IMR-90 (cell line): ENCODE data around the gene MMEL1. TPM values are rescaled to one million over a fixed set of nuclear protein-coding genes. Genes with fewer than 3 reads are reported as not detected.

Experiments
- ATAC-seq: fragments of 200-7000 bp; cut with Tn5 transposase; 2 replicates; pipeline ENCODE4 v1.9.1; 2020; ENCODE audit warnings: low read depth, mild to moderate bottlenecking, moderate library complexity
- BruUV-seq: library from RNA; stranded (reverse); fragments of 400-500 nt; replicated peaks from 2 replicates; lab custom pipeline; 2021; lab: Mats Ljungman, UMichigan
- CTCF ChIA-PET: fragments of 300-600 bp; formaldehyde crosslinking; extraction: SDS; loops from one replicate; lab custom pipeline; 2021; ENCODE audit warnings: antibody characterized with exemption; lab: Yijun Ruan, JAX
- POLR2A ChIA-PET: fragments of 300-600 bp; sonication (Branson Sonifier 250); formaldehyde crosslinking; loops from one replicate; lab custom pipeline; 2022; ENCODE audit warnings: antibody characterized with exemption; ENCODE audit not compliant: unreplicated experiment; lab: Charles Lee
- DNase-seq: peaks from one replicate; pipeline ENCODE4 v3.0.0; 2013
- H2AFZ ChIP-seq: replicated peaks from 2 replicates; pipeline ENCODE3; 2013; ENCODE audit warnings: low read length, mild to moderate bottlenecking; ENCODE audit not compliant: poor library complexity
- H2AK5ac ChIP-seq: 2 replicates; pipeline ENCODE4 v1.6.1; 2013; ENCODE audit warnings: low read depth, low read length, inconsistent platforms
- H2AK9ac ChIP-seq: replicated peaks from 2 replicates; pipeline ENCODE3; 2013; ENCODE audit warnings: mild to moderate bottlenecking, low read depth, low read length, moderate library complexity; ENCODE audit not compliant: poor library complexity
- H2BK120ac ChIP-seq: 2 replicates; pipeline ENCODE4 v1.6.1; 2013; ENCODE audit warnings: low read depth, low read length, inconsistent platforms
- H2BK15ac ChIP-seq: 3 replicates; pipeline ENCODE4 v1.6.1; 2013; ENCODE audit warnings: low read depth, low read length, inconsistent platforms
- H2BK20ac ChIP-seq: 2 replicates; pipeline ENCODE4 v1.6.1; 2013; ENCODE audit warnings: low read depth, mild to moderate bottlenecking, inconsistent platforms, low read length, moderate library complexity
- H2BK5ac ChIP-seq: 2 replicates; pipeline ENCODE4 v1.6.1; 2013; ENCODE audit warnings: mild to moderate bottlenecking, low read depth, low read length, inconsistent platforms; ENCODE audit not compliant: poor library complexity, severe bottlenecking
- H3K14ac ChIP-seq: replicated peaks from 2 replicates; pipeline ENCODE4 v1.6.1; 2013; ENCODE audit warnings: low read depth, low read length, inconsistent platforms
- H3K18ac ChIP-seq: 2 replicates; pipeline ENCODE4 v1.6.1; 2013; ENCODE audit warnings: low read depth, low read length, control low read depth
- H3K23ac ChIP-seq: 2 replicates; pipeline ENCODE4 v1.6.1; 2013; ENCODE audit warnings: low read depth, low read length, inconsistent platforms
- H3K27ac ChIP-seq: 2 replicates; pipeline ENCODE4 v1.5.1; 2013; ENCODE audit warnings: mild to moderate bottlenecking, control low read depth, low read length; ENCODE audit not compliant: insufficient read depth
- H3K27me3 ChIP-seq: 2 replicates; pipeline ENCODE4 v1.6.1; 2013; ENCODE audit warnings: low read length; ENCODE audit not compliant: control insufficient read depth, insufficient read depth
- H3K36me3 ChIP-seq: 2 replicates; pipeline ENCODE4 v1.6.1; 2013; ENCODE audit warnings: low read length, mixed read lengths; ENCODE audit not compliant: control insufficient read depth, insufficient read depth
- H3K4ac ChIP-seq: 2 replicates; pipeline ENCODE4 v1.6.1; 2013; ENCODE audit warnings: low read depth, low read length, inconsistent platforms
- H3K4me1 ChIP-seq: 2 replicates; pipeline ENCODE4 v1.6.1; 2013; ENCODE audit warnings: low read length, mixed read lengths; ENCODE audit not compliant: control insufficient read depth, insufficient read depth
- H3K4me2 ChIP-seq: 2 replicates; pipeline ENCODE4 v1.6.1; 2013; ENCODE audit warnings: low read depth, mild to moderate bottlenecking, control low read depth, low read length, moderate library complexity
- H3K4me3 ChIP-seq: 2 replicates; pipeline ENCODE4 v1.5.1; 2013; ENCODE audit warnings: low read depth, mild to moderate bottlenecking, control low read depth, low read length, moderate library complexity; ENCODE audit not compliant: insufficient read depth
- H3K56ac ChIP-seq: 2 replicates; pipeline ENCODE4 v1.6.1; 2013; ENCODE audit warnings: low read length, inconsistent platforms; ENCODE audit not compliant: insufficient read depth; ENCODE audit errors: extremely low read depth
- H3K79me1 ChIP-seq, 2 experiments: 2 replicates each; pipeline ENCODE4 v1.6.1; 2013; ENCODE audit warnings: low read length in 2 of 2, inconsistent platforms in 1 of 2, low read depth in 1 of 2
- H3K9ac ChIP-seq: 2 replicates; pipeline ENCODE4 v1.6.1; 2013; ENCODE audit warnings: low read depth, low read length, control low read depth
- H3K9me1 ChIP-seq: 2 replicates; pipeline ENCODE4 v1.6.1; 2013; ENCODE audit warnings: low read length, inconsistent platforms; ENCODE audit not compliant: insufficient read depth
- H3K9me3 ChIP-seq: 2 replicates; pipeline ENCODE4 v1.6.1; 2013; ENCODE audit warnings: low read length; ENCODE audit not compliant: control insufficient read depth, insufficient read depth
- H4K20me1 ChIP-seq: 2 replicates; pipeline ENCODE4 v1.6.1; 2013; ENCODE audit warnings: low read length, inconsistent platforms; ENCODE audit not compliant: insufficient read depth
- H4K5ac ChIP-seq: 2 replicates; pipeline ENCODE4 v1.6.1; 2013; ENCODE audit warnings: mild to moderate bottlenecking, low read depth, low read length, control low read depth
- H4K8ac ChIP-seq, 2 experiments: 2 replicates each; pipeline ENCODE4 v1.6.1; 2013; ENCODE audit warnings: low read depth in 2 of 2, low read length in 2 of 2, control low read depth in 1 of 2, inconsistent platforms in 1 of 2
- H4K91ac ChIP-seq: 2 replicates; pipeline ENCODE4 v1.6.1; 2013; ENCODE audit warnings: low read depth, low read length, inconsistent platforms; ENCODE audit not compliant: insufficient read depth
- BHLHE40 ChIP-seq: fragments of 150-350 bp; IDR thresholded peaks from 2 replicates; pipeline ENCODE4 v1.6.1; 2016; ENCODE audit warnings: mild to moderate bottlenecking, low read depth, low read length
- FOS ChIP-seq: fragments of 150-350 bp; IDR thresholded peaks from 2 replicates; pipeline ENCODE4 v1.6.1; 2016; ENCODE audit warnings: low read depth, low read length
- MAFK ChIP-seq: IDR thresholded peaks from 2 replicates; pipeline ENCODE4 v1.6.1; 2012; ENCODE audit warnings: low read depth, low read length, improper control_type of control experiment
- MAZ ChIP-seq: IDR thresholded peaks from 2 replicates; pipeline ENCODE4 v1.6.1; 2012; ENCODE audit warnings: low read depth, mild to moderate bottlenecking, low read length, improper control_type of control experiment, moderate library complexity, borderline replicate concordance
- NFE2L2 ChIP-seq: fragments of 150-350 bp; IDR thresholded peaks from 2 replicates; pipeline ENCODE4 v1.6.1; 2016; ENCODE audit warnings: low read depth, mild to moderate bottlenecking, low read length
- POLR2A ChIP-seq: IDR thresholded peaks from 2 replicates; pipeline ENCODE4 v1.6.1; 2012; ENCODE audit warnings: mild to moderate bottlenecking, low read depth, low read length
- RAD21 ChIP-seq: IDR thresholded peaks from 2 replicates; pipeline ENCODE4 v1.6.1; 2012; ENCODE audit warnings: low read length, improper control_type of control experiment
- RFX5 ChIP-seq: IDR thresholded peaks from 2 replicates; pipeline ENCODE4 v1.8.0; 2012; ENCODE audit warnings: low read depth, mild to moderate bottlenecking, low read length, moderate library complexity
- SMC3 ChIP-seq: fragments of 150-350 bp; IDR thresholded peaks from 2 replicates; pipeline ENCODE4 v1.6.1; 2016; ENCODE audit warnings: low read depth, mild to moderate bottlenecking, antibody characterized with exemption, low read length, moderate library complexity
- WGBS, 2 experiments: methylation state at CpG; one replicate each; pipeline versions ENCODE4 v1.1.5 to v1.1.7; 2013; ENCODE audit warnings: missing lambda C conversion rate in 2 of 2; ENCODE audit not compliant: insufficient read length in 1 of 2; ENCODE audit errors: extremely low coverage in 2 of 2; 5-methylcytosine and 5-hydroxymethylcytosine counted together
- dilution Hi-C: fragments of 300-500 bp; cut with HindIII; formaldehyde crosslinking; loops from one replicate; pipeline ENCODE4 v1.14.3; 2018; ENCODE audit warnings: low sequenced_read_pairs; ENCODE audit not compliant: unreplicated experiment
- in situ Hi-C: fragments of 300-500 bp; cut with MboI; formaldehyde crosslinking; loops from 3 replicates; pipeline ENCODE4 v1.14.3; 2019; ENCODE audit warnings: low sequenced_read_pairs, inconsistent platforms, mixed read lengths
- intact Hi-C: fragments of 100-400 bp; cut with micrococcal nuclease; formaldehyde crosslinking; loops from 2 replicates; pipeline ENCODE4 v1.10.0; 2022
- polyA plus RNA-seq, 3 experiments: library from polyadenylated mRNA; depleted of rRNA; stranded (reverse); fragments of >200 nt; gene quantifications; 2 replicates each; pipeline ENCODE4 v1.2.3, GENCODE V29; 2012; ENCODE audit warnings: low replicate concordance in 1 of 3
- total RNA-seq: library from RNA; depleted of rRNA; stranded (reverse); fragments of >200 nt; gene quantifications from 2 replicates; pipeline ENCODE4 v1.2.3, GENCODE V29; 2012
- TF ChIP-seq, protein P1 (sequence below): conservative IDR thresholded peaks from 2 replicates; pipeline ENCODE4 v1.5.1; 2012; ENCODE audit warnings: mild to moderate bottlenecking, low read depth, low read length, improper control_type of control experiment
- TF ChIP-seq, protein P2 (sequence below): fragments of 150-350 bp; IDR thresholded peaks from 2 replicates; pipeline ENCODE4 v1.6.1; 2016; ENCODE audit warnings: low read depth, mild to moderate bottlenecking, low read length, moderate library complexity, borderline replicate concordance

Gene MMEL1
- total and polyA plus RNA-seq, 2 of the 4 experiments (the other 2 are of a cell fraction): under 0.01 to 0.12 TPM

DNA sequence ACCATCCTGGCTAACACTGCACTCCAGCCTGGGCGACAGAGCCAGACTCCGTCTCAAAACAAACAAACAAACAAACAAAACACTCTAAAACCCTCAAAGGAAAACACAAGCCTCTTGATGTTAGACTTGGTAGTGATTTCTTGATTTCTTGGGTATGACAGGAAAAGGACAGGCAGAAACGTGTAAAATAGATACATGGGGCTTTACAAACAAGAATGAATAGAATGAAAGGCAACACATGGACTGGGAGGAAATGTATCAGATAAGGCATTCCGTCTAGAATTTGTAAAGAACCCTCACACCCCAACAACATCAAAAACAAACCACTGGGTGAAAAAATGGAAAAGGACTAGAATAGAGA is 54.1 kb downstream of the MMEL1 start:
- peaks cover under 1% of the 10 kb centered on the region; the same call in 1 of the 2 replicates for H3K9me1 ChIP-seq
- no peak overlapping the region for H4K8ac ChIP-seq
- no peak overlapping the region for H4K5ac ChIP-seq
- no peak for TF ChIP-seq RFX5
- no peak for TF ChIP-seq FOS
- TF ChIP-seq MAFK: no peak
- TF ChIP-seq, protein P1, sequence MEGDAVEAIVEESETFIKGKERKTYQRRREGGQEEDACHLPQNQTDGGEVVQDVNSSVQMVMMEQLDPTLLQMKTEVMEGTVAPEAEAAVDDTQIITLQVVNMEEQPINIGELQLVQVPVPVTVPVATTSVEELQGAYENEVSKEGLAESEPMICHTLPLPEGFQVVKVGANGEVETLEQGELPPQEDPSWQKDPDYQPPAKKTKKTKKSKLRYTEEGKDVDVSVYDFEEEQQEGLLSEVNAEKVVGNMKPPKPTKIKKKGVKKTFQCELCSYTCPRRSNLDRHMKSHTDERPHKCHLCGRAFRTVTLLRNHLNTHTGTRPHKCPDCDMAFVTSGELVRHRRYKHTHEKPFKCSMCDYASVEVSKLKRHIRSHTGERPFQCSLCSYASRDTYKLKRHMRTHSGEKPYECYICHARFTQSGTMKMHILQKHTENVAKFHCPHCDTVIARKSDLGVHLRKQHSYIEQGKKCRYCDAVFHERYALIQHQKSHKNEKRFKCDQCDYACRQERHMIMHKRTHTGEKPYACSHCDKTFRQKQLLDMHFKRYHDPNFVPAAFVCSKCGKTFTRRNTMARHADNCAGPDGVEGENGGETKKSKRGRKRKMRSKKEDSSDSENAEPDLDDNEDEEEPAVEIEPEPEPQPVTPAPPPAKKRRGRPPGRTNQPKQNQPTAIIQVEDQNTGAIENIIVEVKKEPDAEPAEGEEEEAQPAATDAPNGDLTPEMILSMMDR: no peak
- TF ChIP-seq, protein P2, sequence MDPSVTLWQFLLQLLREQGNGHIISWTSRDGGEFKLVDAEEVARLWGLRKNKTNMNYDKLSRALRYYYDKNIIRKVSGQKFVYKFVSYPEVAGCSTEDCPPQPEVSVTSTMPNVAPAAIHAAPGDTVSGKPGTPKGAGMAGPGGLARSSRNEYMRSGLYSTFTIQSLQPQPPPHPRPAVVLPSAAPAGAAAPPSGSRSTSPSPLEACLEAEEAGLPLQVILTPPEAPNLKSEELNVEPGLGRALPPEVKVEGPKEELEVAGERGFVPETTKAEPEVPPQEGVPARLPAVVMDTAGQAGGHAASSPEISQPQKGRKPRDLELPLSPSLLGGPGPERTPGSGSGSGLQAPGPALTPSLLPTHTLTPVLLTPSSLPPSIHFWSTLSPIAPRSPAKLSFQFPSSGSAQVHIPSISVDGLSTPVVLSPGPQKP: no peak
- no peak for TF ChIP-seq BHLHE40
- no peak for TF ChIP-seq NFE2L2
- TF ChIP-seq SMC3: no peak
- no peak for TF ChIP-seq MAZ
- no peak for TF ChIP-seq POLR2A
- TF ChIP-seq RAD21: no peak
- H3K79me1 ChIP-seq: 0 out of 4 replicates have a peak, but pooled peaks cover 0 to 2% of the 10 kb centered on the region in 2 experiments
- H2BK120ac ChIP-seq: no peak overlapping the region
- dilution Hi-C loops (no loop called here), intact Hi-C loops (no loop called here), in situ Hi-C loops (no loop called here)
- no peak overlapping the region for H3K14ac ChIP-seq
- H3K18ac ChIP-seq: no peak overlapping the region
- H3K9me3 ChIP-seq: no peaks in the 10 kb centered on the region
- no peak overlapping the region for H2AK5ac ChIP-seq
- H3K4me1 ChIP-seq: peaks cover 2% of the 10 kb centered on the region; the same call in 1 of the 2 replicates
- H3K4ac ChIP-seq: no peak overlapping the region
- no peak overlapping the region for H2BK5ac ChIP-seq
- H3K23ac ChIP-seq: no peak overlapping the region
- no peak overlapping the region for H2BK20ac ChIP-seq
- H2AK9ac ChIP-seq: no peak overlapping the region
- no peak overlapping the region for H4K91ac ChIP-seq
- H2AFZ ChIP-seq: no peak overlapping the region
- BruUV-seq: no TSS peak
- no peaks in the 10 kb centered on the region for H3K36me3 ChIP-seq
- H3K4me2 ChIP-seq: no peak overlapping the region
- ChIA-PET CTCF (no interaction called here), POLR2A (no interaction called here)
- H3K27ac ChIP-seq: no peak overlapping the region
- H2BK15ac ChIP-seq: no peak overlapping the region
- H3K9ac ChIP-seq: no peak overlapping the region
- H4K20me1 ChIP-seq: no peaks in the 10 kb centered on the region
- H3K4me3 ChIP-seq: no peak overlapping the region
- H3K56ac ChIP-seq: no peak overlapping the region
- peaks cover 16% of the 10 kb centered on the region for H3K27me3 ChIP-seq
- DNase-seq (no peak), ATAC-seq (no peak)
- whole genome bisulfite sequencing, 2 experiments: no CpG with 5 or more reads among the region's 4 CpGs
